HG02798 (cell line): Measurements from ENCODE around the gene RAPGEF6.
A peak's percentile ranks its signal among the peaks of the same experiment; 100 is the strongest.
"Not testable (repeated sequence)": the region's sequence is repeated elsewhere in the genome, so short reads cannot be mapped to it uniquely, and the experiment has no call there.

Experiments
- ATAC-seq: cut with Tn5 transposase; IDR thresholded peaks from one replicate; pipeline ENCODE4 v1.9.1; 2021; ENCODE audit warnings: mild to moderate bottlenecking; ENCODE audit not compliant: unreplicated experiment, poor library complexity

RAPGEF6 gene

GRCh38 chr5:131396630-131397273 is 238.3 kb downstream of the RAPGEF6 start:
- ATAC-seq, result no peak

- peak; percentile 81 for ATAC-seq
Measured at GRCh38 chr5:131396015-131396414, 239.0 kb downstream of the RAPGEF6 start.

GRCh38 chr5:131394128-131394527 is 240.9 kb downstream of the RAPGEF6 start:
- peak; percentile 81 for ATAC-seq

- no peak for ATAC-seq
Measured at GRCh38 chr5:131393498-131393968, 241.5 kb downstream of the RAPGEF6 start.

GRCh38 chr5:131392466-131393095 is 242.4 kb downstream of the RAPGEF6 start:
- no peak for ATAC-seq

GRCh38 chr5:131389869-131390265 is 245.2 kb downstream of the RAPGEF6 start:
- no peak for ATAC-seq

- peak; percentile 35 for ATAC-seq
Measured at GRCh38 chr5:131389096-131389868, 245.7 kb downstream of the RAPGEF6 start.

- no peak for ATAC-seq
Measured at GRCh38 chr5:131387255-131387654, 247.8 kb downstream of the RAPGEF6 start.

- ATAC-seq, result no peak
Measured at GRCh38 chr5:131386779-131387178, 248.2 kb downstream of the RAPGEF6 start.

- ATAC-seq, result no peak
Measured at GRCh38 chr5:131386124-131386523, 248.9 kb downstream of the RAPGEF6 start.

- ATAC-seq, result no peak
Measured at GRCh38 chr5:131384616-131385214, 250.3 kb downstream of the RAPGEF6 start.

- ATAC-seq, result no peak
Measured at GRCh38 chr5:131384173-131384572, 250.9 kb downstream of the RAPGEF6 start.

GRCh38 chr5:131382407-131383395 is 252.3 kb downstream of the RAPGEF6 start:
- peak; percentile 63 for ATAC-seq

GRCh38 chr5:131381777-131382176 is 253.3 kb downstream of the RAPGEF6 start:
- ATAC-seq, result peak; percentile 67

- ATAC-seq, result no peak
Measured at GRCh38 chr5:131381021-131381420, 254.0 kb downstream of the RAPGEF6 start.

- not testable (repeated sequence) for ATAC-seq
Measured at GRCh38 chr5:131380238-131380637, 254.8 kb downstream of the RAPGEF6 start.

GRCh38 chr5:131379723-131380122 is 255.3 kb downstream of the RAPGEF6 start:
- ATAC-seq, result peak; percentile 38

- ATAC-seq, result peak; percentile 33
Measured at GRCh38 chr5:131378721-131379541, 256.1 kb downstream of the RAPGEF6 start.
